ENCODE measurements around the gene PRR16.

The PRR16 gene

GRCh38 chr5:120517607-120518252 lies 53.6 kb downstream of the PRR16 start:
- no peak for DNase-seq

GRCh38 chr5:120518581-120518980 lies 54.5 kb downstream of the PRR16 start:
- DNase-seq: no peak

- no peak for DNase-seq
Measured at GRCh38 chr5:120527251-120527650, 63.2 kb downstream of the PRR16 start.

GRCh38 chr5:120528609-120529008 lies 64.5 kb downstream of the PRR16 start:
- DNase-seq: no peak

- no peak for DNase-seq
Measured at GRCh38 chr5:120529386-120529785, 65.3 kb downstream of the PRR16 start.

GRCh38 chr5:120531215-120531614 lies 67.1 kb downstream of the PRR16 start:
- DNase-seq: no peak

GRCh38 chr5:120532835-120533234 lies 68.7 kb downstream of the PRR16 start:
- DNase-seq: no peak

- DNase-seq: no peak
Measured at GRCh38 chr5:120533581-120533980, 69.5 kb downstream of the PRR16 start.

GRCh38 chr5:120535900-120536299 lies 71.8 kb downstream of the PRR16 start:
- no peak for DNase-seq

- DNase-seq: no peak
Measured at GRCh38 chr5:120538149-120538548, 74.0 kb downstream of the PRR16 start.

- no peak for DNase-seq
Measured at GRCh38 chr5:120538644-120539043, 74.5 kb downstream of the PRR16 start.

GRCh38 chr5:120539471-120539870 lies 75.4 kb downstream of the PRR16 start:
- DNase-seq: no peak

GRCh38 chr5:120540097-120540496 lies 76.0 kb downstream of the PRR16 start:
- DNase-seq: no peak

- DNase-seq: no peak
Measured at GRCh38 chr5:120544043-120544442, 79.9 kb downstream of the PRR16 start.

GRCh38 chr5:120545007-120545406 lies 80.9 kb downstream of the PRR16 start:
- no peak for DNase-seq

GRCh38 chr5:120545951-120546350 lies 81.9 kb downstream of the PRR16 start:
- no peak for DNase-seq

- DNase-seq: no peak
Measured at GRCh38 chr5:120546922-120547321, 82.8 kb downstream of the PRR16 start.

- no peak for DNase-seq
Measured at GRCh38 chr5:120550358-120550757, 86.3 kb downstream of the PRR16 start.

- no peak for DNase-seq
Measured at GRCh38 chr5:120552638-120553037, 88.5 kb downstream of the PRR16 start.

- DNase-seq: no peak
Measured at GRCh38 chr5:120555345-120555744, 91.2 kb downstream of the PRR16 start.

- DNase-seq: no peak
Measured at GRCh38 chr5:120564013-120564412, 99.9 kb downstream of the PRR16 start.

GRCh38 chr5:120567066-120567465 lies 103.0 kb downstream of the PRR16 start:
- no peak for DNase-seq

GRCh38 chr5:120567921-120568320 lies 103.8 kb downstream of the PRR16 start:
- DNase-seq: no peak

- no peak for DNase-seq
Measured at GRCh38 chr5:120568711-120569110, 104.6 kb downstream of the PRR16 start.

- DNase-seq: no peak
Measured at GRCh38 chr5:120576588-120576987, 112.5 kb downstream of the PRR16 start.

Data from femur (tissue), 1 donor.